Activated CD4-positive, CD25-positive, alpha-beta regulatory T cell treated with anti-CD3 and anti-CD28 coated beads, Interleukin-2, amount 50 U/mL, for 24 hours (primary cell): ENCODE results near the gene REP15.
"Not testable (repeated sequence)": the region's sequence is repeated elsewhere in the genome, so short reads cannot be mapped to it uniquely, and the experiment has no call there.

Experiments used
- ATAC-seq, 2 donors: fragments of 150-1000 bp; cut with Tn5 transposase; one replicate each; pipeline ENCODE4 v1.10.0; 2021; ENCODE audit warnings: mild to moderate bottlenecking in 1 of 2, moderate library complexity in 1 of 2

The REP15 gene, protein sequence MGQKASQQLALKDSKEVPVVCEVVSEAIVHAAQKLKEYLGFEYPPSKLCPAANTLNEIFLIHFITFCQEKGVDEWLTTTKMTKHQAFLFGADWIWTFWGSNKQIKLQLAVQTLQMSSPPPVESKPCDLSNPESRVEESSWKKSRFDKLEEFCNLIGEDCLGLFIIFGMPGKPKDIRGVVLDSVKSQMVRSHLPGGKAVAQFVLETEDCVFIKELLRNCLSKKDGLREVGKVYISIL

DNA sequence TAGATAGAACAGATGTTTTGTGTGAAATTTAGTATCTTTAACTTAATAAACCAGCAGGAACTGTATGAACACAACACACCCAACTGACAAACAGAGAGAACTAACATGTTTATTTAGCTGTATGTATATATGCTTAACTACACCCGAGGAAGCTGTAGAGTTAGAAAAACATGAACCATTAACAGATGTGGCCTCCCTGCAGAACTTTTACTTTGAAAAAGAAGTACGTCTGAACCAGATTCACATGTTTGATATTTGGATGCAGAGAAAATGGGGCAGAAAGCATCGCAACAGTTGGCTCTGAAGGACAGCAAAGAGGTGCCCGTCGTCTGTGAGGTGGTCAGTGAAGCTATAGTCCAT, at the start of gene REP15:
Gene REP15, plus strand, starts transcription at position 155 of the 360 bp plus-strand sequence. Its CDS starts 116 bp downstream, at position 271.
- no peak for ATAC-seq

DNA sequence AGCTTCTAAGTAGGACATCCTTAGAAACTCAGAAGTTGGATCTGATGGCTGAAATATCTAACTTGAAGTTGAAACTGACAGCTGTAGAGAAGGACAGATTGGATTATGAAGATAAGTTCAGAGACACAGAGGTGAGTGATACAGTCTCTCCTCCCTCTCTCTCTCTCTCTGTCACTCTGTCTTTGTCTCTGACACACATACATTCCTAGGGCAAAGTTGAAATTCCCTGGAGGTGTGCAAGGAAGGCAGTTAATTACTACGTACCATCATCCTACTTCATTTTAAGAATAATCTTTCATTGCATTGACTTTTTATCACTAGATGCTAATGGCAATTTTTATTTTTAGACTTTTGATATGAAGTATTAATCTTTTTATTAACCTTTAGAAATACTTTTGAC, 46.2 kb upstream of the REP15 start:
- no peak for ATAC-seq

DNA sequence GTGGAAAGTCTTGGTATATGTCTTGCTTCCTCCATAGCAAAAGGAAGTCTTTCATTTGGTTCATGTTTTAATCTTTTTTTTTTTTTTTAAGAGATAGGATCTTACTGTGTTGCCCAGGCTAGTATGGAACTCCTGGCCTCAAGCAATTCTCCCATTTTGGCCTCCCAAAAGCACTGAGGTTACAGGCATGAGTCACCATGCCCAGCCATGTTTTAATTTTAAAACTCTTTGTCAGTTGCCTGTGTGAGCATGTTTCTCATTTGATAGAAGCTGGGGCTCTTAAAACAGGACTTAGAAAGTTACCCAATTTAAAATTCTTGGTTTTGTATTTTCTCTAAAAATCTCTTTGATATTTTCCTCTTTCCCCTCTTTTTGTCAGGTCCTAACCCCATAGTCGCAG, 45.0 kb upstream of the REP15 start:
- no peak for ATAC-seq

DNA sequence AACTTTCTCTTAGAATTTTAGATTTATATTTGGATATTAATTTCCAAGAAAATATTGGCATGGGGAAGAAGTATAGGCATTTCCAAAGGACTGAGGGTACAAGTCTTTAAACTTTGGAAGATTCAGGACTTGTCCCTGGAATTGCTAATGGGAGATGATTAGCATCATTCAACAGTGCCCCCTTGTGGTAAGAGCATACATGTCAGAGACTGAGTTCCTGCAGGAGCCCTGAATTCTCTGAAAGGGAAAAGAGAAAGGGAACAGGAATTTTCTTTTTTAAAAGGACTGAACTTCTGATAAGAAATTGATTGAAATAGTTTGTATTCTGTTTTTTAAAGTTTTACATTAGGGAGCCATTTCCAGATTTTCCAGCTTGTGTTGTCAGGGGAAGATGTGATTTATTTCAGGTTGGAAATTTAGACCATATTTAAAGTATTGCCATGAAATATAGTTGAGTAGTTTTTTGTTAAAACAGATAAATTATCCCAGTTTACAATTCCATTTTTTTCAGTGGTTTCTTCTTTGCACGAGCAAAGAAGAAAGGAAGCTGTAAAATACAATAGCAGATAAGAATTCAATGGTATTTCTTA, 44.0 kb upstream of the REP15 start:
- no peak for ATAC-seq

DNA sequence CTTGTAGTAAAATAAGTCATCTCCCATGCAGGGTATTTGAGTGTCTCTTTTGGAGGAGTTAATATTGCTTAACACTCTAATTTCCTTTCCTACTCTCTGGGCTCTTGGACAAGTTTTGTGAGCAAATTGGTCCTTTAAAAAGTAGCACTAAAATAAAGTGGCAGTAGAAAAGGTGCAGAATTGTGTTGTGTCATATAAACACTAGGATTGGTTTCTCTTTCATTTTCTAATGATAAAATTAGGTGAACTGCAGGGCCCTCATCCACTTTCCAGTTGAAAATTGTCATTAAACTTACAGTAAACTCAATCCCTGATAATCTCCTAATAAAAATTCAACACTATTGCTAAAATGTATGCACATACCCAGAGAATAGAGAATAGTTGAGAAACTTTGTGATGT, 42.6 kb upstream of the REP15 start:
- ATAC-seq: no peak

DNA sequence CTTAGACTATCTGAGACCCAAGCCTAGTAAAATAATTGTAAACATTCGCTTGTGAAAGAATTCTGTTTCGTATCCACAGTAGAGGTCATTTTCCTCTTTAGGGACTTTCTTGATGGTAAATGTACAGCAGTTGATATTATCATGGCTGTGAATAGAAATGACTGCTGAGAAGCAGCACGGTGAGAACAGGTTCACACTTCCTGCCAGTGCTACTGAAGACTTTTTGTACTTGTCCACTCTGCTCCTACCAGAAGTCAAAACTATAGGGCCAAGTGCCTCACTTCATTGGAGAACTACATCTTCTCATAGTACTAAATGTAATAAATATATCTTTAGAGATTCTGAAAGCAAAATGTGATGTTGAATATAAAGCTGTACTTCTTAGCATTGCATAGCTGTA, 40.8 kb upstream of the REP15 start:
- ATAC-seq: not testable (repeated sequence)

DNA sequence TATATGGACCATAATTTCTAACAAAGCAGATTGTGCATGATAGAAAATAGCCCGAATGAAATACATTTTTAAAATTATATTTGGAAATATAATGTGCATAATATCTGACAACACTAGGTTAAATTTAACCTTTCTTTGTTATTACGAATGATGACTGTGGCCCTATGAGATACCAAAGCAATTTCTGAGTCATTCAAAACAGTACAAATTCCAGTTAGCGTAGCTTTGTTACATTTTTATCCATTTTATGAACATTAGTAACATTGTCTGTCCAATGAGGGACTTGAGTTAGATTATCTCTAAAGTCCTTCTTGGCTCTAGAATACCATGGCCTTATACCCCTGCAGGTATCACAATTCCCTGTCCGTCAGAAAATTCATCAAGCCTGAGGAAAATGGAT, 39.0 kb upstream of the REP15 start:
- no peak for ATAC-seq

DNA sequence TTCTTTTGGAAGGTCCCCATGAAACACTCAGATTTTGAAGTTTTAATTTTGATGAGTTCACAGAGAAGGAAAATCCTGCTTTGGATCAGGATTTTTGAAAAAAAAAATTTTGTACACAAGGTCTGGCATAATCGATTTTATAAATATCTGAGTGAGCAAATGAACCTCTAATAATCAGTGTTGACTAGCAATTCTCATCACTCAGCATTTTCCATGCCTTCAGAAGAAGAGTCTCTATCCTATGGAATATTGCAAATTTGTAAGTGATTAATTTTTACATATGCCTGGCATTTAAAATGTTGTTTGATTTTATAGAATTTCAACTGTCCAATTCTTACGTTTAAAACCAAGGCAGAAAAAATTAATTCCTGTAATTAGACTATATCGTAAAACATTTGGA, 30.5 kb upstream of the REP15 start:
- no peak for ATAC-seq

DNA sequence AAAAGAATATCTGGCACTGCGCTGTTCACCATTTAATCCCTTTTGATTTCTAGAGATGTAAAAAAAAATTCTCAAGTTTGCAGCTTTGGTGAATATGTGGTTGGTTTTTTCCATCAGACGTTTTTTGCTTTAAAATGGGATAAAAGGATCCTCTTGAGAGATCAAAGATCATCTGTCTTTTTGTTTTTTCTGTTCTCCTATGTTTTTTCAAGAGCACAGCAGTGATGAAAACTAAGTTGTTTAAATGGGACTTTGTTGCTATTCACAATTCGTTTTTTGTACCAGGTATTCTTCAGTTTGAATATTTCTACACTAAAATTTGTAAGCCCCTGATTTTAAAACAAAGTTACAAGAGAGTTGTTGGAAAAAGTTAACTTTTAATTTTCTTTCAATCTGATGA, 29.7 kb upstream of the REP15 start:
- no peak for ATAC-seq

DNA sequence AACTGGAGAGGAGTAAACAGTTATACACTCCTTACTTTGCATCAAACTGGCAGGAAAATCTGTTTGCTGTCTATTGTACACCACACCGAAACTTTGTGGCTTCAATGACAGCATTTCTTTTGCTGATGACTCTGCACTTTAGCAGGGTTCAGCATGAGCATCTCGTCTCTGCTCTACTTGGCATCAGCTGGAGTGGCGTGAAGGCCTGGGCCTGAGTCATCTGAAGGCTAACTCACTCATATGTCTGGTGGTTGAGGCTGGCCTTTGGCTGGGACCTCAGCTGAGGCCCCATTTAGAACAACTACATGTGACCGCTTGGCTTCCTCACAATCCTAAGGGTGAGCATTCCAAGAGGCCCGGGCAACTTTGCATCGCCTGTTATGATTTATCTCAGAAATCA, 28.7 kb upstream of the REP15 start:
- no peak for ATAC-seq

DNA sequence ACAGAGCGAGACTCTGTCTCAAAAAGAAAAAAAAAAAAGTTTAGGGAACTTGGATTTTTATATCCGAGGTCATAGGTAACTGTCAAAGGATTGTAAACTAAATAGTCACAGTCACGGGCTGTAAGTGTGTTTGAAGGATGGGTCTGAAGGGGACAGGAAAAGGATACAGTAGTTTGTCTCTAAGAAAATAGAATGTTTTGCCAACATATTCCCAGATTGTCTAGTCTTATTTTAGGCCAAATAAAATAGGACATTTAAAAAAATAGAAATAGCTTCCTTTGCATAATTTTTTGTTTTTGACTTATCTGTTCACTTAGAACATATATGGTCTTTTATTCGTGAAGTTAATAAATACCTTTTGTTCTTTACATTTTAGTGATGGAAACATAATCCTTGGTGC, 24.2 kb upstream of the REP15 start:
- no peak for ATAC-seq

DNA sequence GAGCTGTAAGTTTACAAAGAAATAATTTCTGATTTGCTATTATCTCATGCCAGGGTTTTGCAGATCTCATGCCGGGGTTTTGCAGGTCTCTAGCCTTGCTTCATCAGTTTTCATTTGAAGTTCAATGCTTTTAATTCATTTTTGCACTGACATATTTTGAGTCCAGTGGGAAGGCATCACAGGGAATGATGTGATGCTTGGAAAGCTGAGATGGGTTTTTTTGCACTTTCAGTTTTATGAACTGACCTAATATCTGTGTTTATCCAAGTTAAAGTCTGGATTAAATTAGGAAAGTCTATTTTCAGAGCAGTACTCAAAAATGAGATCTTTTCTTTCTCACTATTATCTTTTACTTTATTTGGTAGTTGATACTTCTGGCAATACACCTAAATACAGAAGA, 23.6 kb upstream of the REP15 start:
- ATAC-seq: no peak

DNA sequence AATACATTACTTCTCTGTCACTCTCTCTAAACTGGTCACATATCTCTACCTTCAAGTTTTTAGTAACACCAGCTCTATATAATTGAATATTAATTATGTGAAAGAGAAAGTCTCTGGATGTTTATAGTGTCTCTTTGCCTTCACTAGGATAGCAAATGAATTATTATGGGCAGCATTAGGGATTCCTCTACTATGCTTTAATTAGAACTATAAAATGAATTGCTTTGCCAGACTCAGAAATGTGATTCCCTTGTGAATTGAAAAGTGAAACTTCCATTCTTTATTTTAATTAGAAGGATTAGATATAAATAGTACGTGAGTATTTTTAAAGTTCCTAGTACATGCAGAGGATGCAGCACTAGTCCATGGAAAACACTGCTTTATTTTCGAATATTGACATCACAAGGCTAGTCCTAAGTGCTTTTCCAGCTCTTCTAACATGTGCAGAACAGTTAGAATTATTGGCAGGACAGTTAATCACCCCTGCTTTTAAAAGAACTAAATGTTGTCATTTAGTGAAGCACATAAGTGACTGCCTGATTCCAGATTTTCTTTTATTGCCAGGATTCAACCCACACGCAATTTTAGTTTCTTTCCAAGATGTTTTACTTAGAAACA, 23.0 kb upstream of the REP15 start:
- no peak for ATAC-seq

DNA sequence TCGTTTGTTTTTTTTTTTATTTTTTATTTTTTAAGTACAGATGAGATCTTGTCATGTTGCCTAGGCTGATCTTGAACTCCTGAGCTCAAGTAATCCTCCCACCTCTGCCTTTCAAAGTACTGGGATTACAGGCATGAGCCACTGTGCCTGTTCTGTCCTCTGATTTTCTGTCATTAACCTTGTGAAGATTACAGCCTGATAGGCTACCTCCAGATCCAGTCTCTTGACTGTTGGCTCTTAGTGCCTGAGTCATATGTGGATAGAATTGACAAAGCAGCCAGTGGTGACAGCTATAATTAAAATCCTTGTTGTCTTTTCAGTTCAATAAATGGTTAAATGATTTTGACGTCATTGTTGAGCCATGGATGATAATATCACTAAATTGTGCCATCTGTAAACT, 21.3 kb upstream of the REP15 start:
- ATAC-seq: no peak

DNA sequence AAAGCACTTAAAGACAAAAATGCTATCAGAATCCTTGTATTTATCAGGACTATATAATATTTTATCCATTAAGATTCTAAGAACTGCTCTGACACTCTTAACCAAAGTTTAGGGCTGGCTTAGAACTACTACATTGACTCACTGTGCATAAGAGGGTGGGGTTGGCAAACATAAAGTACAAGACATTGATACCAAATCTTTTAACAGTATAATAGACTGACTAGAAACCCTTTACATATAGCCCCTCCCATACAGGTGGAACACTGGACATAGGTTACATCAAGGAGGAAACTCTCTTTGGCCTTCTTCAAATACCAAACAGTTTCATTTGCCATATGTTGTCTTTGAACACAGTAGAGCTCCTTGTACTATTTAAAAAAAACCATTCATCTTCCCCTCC, 15.6 kb upstream of the REP15 start:
- no peak for ATAC-seq

DNA sequence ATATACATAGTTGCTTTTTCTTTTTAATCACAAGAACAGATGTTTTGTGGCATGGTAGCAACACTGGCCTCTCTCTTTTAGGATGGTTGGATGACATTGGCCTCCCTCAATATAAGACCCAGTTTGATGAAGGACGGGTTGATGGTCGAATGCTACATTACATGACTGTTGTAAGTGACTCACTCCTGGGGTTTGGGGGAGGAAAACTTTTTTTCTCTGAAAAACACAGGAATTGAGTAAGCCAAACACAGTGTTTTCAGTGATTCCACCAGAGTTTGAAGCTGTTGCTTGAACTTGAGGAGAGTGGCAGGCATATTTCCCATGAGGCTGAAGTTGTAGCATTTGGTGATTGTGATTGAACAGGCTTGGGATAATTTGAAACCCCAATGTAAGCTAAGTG, 13.7 kb upstream of the REP15 start:
- ATAC-seq: no peak

DNA sequence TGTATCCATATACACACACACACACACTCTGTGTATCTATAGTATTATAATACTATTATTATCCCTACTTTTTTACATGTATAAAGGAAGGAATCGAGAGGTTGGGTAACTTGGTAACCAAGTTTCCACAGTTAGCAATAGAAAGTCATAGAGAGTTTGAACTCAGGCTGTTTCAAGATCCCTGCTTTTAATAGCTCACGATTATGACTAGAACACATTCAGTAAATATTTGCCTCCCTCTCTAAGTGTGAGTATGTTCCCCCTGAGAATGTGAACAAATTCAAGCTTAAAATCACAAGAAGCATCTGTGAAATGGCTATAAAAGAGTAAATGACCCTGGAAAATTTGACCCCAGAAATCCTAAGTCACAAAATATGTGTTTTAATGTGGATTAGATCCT, 11.0 kb upstream of the REP15 start:
- ATAC-seq: no peak

DNA sequence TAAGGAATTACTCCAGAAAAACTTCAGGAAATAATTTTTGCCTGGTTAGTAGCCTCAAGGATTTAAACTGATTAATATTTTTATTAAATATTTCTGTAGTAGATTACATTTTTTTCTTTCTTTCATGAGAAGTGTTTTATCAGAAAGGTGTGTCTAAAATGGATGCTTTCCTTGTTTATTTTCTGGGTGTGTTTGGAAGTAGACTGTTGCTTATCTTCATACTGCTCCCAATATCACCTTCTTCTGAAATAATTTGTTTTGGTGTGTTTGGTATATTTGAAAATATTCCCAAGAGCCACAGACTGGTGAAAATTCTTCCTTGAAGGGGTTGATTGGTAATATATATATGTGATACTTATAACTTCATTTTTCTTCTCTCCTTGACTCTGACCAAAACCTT, 10.1 kb upstream of the REP15 start:
- no peak for ATAC-seq

DNA sequence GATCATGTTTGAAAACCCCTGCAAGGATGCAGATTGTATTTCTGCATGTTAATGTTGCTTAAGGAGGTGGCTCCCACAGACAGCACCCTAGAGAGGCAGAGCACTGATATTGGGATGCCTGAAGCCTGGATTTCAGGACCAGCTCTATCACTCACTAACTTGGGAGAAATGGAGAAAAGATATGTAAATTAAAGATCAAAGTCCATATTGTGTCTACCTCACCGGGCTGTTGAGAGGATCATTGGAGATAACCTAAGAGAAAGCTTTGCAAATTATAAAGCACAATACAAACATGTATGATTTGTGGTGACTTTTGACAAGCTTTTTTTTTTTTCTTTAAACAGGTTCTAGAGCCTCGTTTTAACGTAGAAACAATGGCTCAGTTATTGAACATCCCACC, 7.6 kb upstream of the REP15 start:
- ATAC-seq: no peak

DNA sequence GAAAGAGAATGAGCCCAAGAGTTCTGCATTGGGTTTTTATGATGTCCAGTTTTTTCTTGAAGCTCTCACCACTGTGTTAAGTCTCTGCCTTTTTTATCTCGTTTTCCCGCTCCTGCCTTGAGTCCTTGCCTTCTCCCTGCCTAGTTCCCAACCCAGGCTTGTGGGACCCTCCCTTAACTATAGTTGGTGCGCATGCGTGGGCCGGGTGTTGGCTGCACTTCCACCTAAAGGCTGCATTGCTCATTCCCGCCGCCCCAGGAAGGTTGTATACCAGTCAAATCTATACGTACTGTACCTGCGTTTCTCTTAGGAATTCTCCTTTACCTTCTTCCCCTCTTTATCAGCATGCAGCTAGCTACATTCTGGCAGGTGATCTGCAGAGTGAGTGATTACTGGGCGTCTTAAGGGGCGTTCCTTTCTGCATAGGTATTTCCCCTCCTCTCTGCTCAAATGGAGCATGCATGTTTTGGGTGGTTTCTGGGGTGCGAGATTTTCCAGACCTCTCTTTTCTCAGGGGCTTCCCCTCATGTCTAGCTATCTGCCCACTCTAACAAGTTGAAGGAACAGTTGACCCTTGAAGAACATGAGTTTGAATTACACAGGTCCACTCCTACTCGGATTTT, 6.6 kb upstream of the REP15 start:
- ATAC-seq: no peak

DNA sequence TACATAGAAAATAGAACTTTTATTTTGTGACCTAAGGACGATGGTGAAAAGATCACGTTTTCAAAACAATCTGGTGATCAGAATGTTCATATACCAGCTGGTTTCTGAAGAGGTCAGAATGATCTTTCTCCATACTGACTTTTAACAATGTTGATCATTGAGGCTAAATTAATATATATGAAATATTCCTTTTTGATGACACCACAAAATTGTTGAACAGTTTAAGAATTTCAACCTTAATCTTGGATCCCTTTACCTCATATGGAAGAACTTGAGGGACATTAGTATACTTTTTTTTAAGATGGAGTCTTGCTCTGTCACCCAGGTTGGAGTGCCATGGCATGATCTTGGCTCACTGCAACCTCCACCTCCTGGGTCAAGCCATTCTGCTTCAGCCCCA, 2.8 kb upstream of the REP15 start:
- ATAC-seq: no peak

DNA sequence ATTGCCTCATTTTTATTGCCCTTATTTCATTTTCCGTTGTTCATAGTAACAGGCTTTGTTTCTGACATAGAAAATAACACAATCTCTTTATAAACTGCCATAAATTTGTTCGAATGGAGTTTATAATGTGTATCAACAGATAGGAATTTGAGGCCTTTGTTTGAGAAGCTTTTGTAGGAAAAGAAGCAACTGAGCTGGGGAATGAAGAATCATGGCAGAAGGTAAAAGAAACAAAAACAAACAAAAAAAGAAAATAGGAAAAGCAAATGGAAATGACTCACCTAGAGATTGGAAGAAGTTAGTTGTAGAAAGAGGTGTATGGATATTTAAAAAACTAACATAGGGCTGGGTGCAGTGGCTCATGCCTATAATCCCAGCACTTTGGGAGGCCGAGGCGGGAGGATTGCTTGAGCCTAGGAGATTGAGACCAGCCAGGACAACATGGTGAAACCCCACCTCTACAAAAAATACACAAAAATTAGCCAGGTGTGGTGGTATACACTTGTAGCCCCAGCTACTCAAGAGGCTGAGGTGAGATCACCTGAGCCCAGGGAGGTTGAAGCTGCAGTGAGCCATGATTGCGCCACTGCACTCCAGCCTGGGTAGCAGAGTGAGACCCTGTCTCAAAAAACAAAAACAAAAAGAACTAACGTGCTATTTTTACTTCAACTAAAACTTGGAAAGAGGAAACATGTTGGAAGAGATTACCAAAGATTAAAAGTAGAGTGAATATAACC, 523 bp upstream of the REP15 start:
- ATAC-seq: no peak

DNA sequence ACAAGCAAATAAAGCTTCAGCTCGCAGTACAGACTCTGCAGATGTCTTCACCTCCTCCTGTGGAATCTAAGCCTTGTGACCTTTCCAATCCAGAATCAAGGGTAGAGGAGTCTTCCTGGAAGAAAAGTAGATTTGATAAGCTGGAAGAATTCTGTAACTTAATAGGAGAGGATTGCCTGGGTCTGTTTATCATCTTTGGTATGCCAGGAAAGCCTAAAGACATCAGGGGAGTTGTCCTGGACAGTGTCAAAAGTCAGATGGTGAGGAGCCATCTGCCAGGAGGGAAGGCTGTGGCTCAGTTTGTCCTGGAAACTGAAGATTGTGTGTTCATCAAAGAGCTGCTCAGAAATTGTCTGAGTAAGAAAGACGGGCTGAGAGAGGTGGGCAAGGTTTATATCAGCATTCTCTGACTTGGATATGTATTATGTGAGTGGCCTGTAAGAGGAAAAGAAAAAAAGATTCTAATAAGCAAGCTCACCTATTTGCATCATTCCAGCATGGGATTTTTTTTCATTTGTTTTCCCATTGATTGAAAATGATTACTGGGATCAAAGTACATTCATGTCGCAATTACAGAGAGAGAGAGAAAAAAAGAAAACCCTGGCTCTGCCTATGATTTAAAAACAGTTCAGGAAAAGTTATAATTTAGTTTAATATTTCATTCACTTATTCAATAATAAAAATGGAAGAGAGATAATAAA, 767 bp downstream of the REP15 start:
- ATAC-seq: no peak
